HCT116 (cell line): ENCODE data around the gene WNT8B. TPM values are rescaled to one million over a fixed set of nuclear protein-coding genes. Genes with fewer than 3 reads are reported as not detected.

Source experiments
- ATAC-seq: fragments of 200-7000 bp; cut with Tn5 transposase; 2 replicates; pipeline ENCODE4 v1.9.1; 2020; ENCODE audit warnings: mild to moderate bottlenecking, moderate library complexity
- BruUV-seq: library from RNA; stranded (reverse); fragments of 400-500 nt; replicated peaks from 2 replicates; lab custom pipeline; 2021; lab: Mats Ljungman, UMichigan
- CTCF ChIA-PET: fragments of 300-600 bp; sonication (Branson Sonifier 250); formaldehyde crosslinking; loops from one replicate; lab custom pipeline; 2021; ENCODE audit warnings: antibody characterized with exemption; lab: Charles Lee
- POLR2A ChIA-PET: fragments of 300-600, 350-600 bp; sonication (Branson Sonifier 250); formaldehyde crosslinking; loops from one replicate; lab custom pipeline; 2021; ENCODE audit warnings: antibody characterized with exemption; lab: Charles Lee
- RAD21 ChIA-PET, 2 experiments: fragments of 300-600 bp; sonication (Branson Sonifier 250); formaldehyde crosslinking; loops; one replicate each; lab custom pipeline; 2023; ENCODE audit warnings: low total read pairs in 2 of 2; ENCODE audit not compliant: uncharacterized antibody in 2 of 2, unreplicated experiment in 2 of 2, low non-redundant PET in 1 of 2; lab: Charles Lee
- DNase-seq: peaks from one replicate; pipeline ENCODE4 v3.0.0-alpha.2; 2010; ENCODE audit warnings: low read depth, low spot score
- H2AFZ ChIP-seq: fragments of 200-600 bp; shearing (Covaris generic), sonication (generic); 2 replicates; pipeline ENCODE4 v1.6.1; 2017; ENCODE audit warnings: low read depth, mixed run types, mixed read lengths, antibody characterized with exemption, low read length; ENCODE audit not compliant: poor library complexity, severe bottlenecking
- H3K27ac ChIP-seq: 2 replicates; pipeline ENCODE4 v1.5.1; 2012; ENCODE audit warnings: low read depth, low read length
- H3K27me3 ChIP-seq: fragments of 200-600 bp; sonication (generic); 2 replicates; pipeline ENCODE4 v1.6.1; 2016; ENCODE audit warnings: mixed run types, low read length, mixed read lengths; ENCODE audit not compliant: insufficient read depth
- H3K36me3 ChIP-seq, 2 experiments: fragments of 200-500 bp in 1 of 2; fragments of 200-600 bp in 1 of 2; sonication (Bioruptor generic) in 1 of 2; sonication (generic) in 1 of 2; 2 replicates each; pipeline versions ENCODE4 v1.5.1 to v1.6.1; 2014 to 2016; ENCODE audit warnings: low read length in 2 of 2, inconsistent platforms in 1 of 2, mixed read lengths in 1 of 2, mixed run types in 1 of 2; ENCODE audit not compliant: insufficient read depth in 2 of 2, control insufficient read depth in 1 of 2
- H3K4me1 ChIP-seq, 2 experiments: fragments of 200-600 bp in 1 of 2; sonication (generic) in 1 of 2; 2 replicates each; pipeline versions ENCODE4 v1.5.1 to v1.6.1; 2012 to 2017; ENCODE audit warnings: low read length in 2 of 2, inconsistent platforms in 1 of 2, mild to moderate bottlenecking in 1 of 2, mixed read lengths in 1 of 2, mixed run types in 1 of 2, moderate library complexity in 1 of 2; ENCODE audit not compliant: insufficient read depth in 2 of 2, control insufficient read depth in 1 of 2
- H3K4me2 ChIP-seq: fragments of 200-600 bp; sonication (generic); 2 replicates; pipeline ENCODE4 v1.6.1; 2017; ENCODE audit warnings: mixed run types, low read length, mixed read lengths
- H3K4me3 ChIP-seq, 2 experiments: fragments of 200-600 bp in 1 of 2; sonication (generic) in 1 of 2; replicated peaks in 1 of 2; 2 replicates each; pipeline ENCODE4 v1.5.1; 2011 to 2016; ENCODE audit warnings: low read length in 2 of 2, control low read depth in 1 of 2, low read depth in 1 of 2, mild to moderate bottlenecking in 1 of 2, mixed read lengths in 1 of 2, mixed run types in 1 of 2
- H3K79me2 ChIP-seq: fragments of 200-600 bp; sonication (generic); 2 replicates; pipeline ENCODE4 v1.6.1; 2017; ENCODE audit warnings: mild to moderate bottlenecking, mixed run types, low read length, moderate library complexity, mixed read lengths; ENCODE audit not compliant: insufficient read depth
- H3K9ac ChIP-seq: fragments of 200-600 bp; sonication (generic); 2 replicates; pipeline ENCODE4 v1.6.1; 2016; ENCODE audit warnings: low read length, mixed read lengths
- H3K9me2 ChIP-seq: fragments of 200-600 bp; sonication (generic), shearing (Covaris generic); 2 replicates; pipeline ENCODE4 v1.6.1; 2017; ENCODE audit warnings: mixed run types, mild to moderate bottlenecking, moderate library complexity; ENCODE audit not compliant: insufficient read depth
- H3K9me3 ChIP-seq, 2 experiments: fragments of 200-500 bp in 1 of 2; fragments of 200-600 bp in 1 of 2; sonication (Bioruptor generic) in 1 of 2; sonication (generic) in 1 of 2; 2 replicates each; pipeline ENCODE4 v1.6.1; 2014 to 2017; ENCODE audit warnings: low read length in 2 of 2, mixed read lengths in 2 of 2, inconsistent platforms in 1 of 2, low read depth in 1 of 2, mild to moderate bottlenecking in 1 of 2, mixed run types in 1 of 2, moderate library complexity in 1 of 2; ENCODE audit not compliant: control insufficient read depth in 1 of 2, insufficient read depth in 1 of 2
- H4K20me1 ChIP-seq: fragments of 200-600 bp; sonication (generic), shearing (Covaris generic); 2 replicates; pipeline ENCODE4 v1.6.1; 2017; ENCODE audit warnings: mixed run types, mild to moderate bottlenecking, moderate library complexity; ENCODE audit not compliant: insufficient read depth
- CBX3 ChIP-seq: IDR thresholded peaks from 2 replicates; pipeline ENCODE4 v1.6.1; 2012; ENCODE audit warnings: low read depth
- CEBPB ChIP-seq: IDR thresholded peaks from 2 replicates; pipeline ENCODE4 v1.6.1; 2012; ENCODE audit warnings: low read depth
- EGR1 ChIP-seq: IDR thresholded peaks from 2 replicates; pipeline ENCODE4 v1.6.1; 2012; ENCODE audit warnings: low read depth
- ELF1 ChIP-seq: IDR thresholded peaks from 2 replicates; pipeline ENCODE4 v1.6.1; 2012; ENCODE audit warnings: low read depth, borderline replicate concordance
- EZH2 ChIP-seq: fragments of 200-600 bp; sonication (generic); IDR thresholded peaks from 2 replicates; pipeline ENCODE4 v1.6.1; 2017; ENCODE audit warnings: antibody characterized with exemption, mixed run types
- FOSL1 ChIP-seq: IDR thresholded peaks from 2 replicates; pipeline ENCODE4 v1.6.1; 2012; ENCODE audit warnings: low read depth
- POLR2A ChIP-seq: IDR thresholded peaks from 2 replicates; pipeline ENCODE4 v1.7.0; 2011; ENCODE audit warnings: borderline replicate concordance; ENCODE audit not compliant: insufficient read depth, insufficient read length; ENCODE audit errors: extremely low read depth
- POLR2AphosphoS5 ChIP-seq: IDR thresholded peaks from 2 replicates; pipeline ENCODE4 v1.6.1; 2011; ENCODE audit warnings: mild to moderate bottlenecking, low read depth, low read length, moderate library complexity
- RAD21 ChIP-seq: IDR thresholded peaks from 2 replicates; pipeline ENCODE4 v1.6.1; 2012; ENCODE audit warnings: low read depth, mild to moderate bottlenecking
- SIN3A ChIP-seq: IDR thresholded peaks from 2 replicates; pipeline ENCODE4 v1.6.1; 2012; ENCODE audit warnings: low read depth
- SP1 ChIP-seq: IDR thresholded peaks from 2 replicates; pipeline ENCODE4 v1.6.1; 2012; ENCODE audit warnings: low read depth
- TCF7L2 ChIP-seq: IDR thresholded peaks from 2 replicates; pipeline ENCODE4 v1.7.0; 2011; ENCODE audit warnings: borderline replicate concordance, inconsistent platforms; ENCODE audit not compliant: insufficient read depth, insufficient read length; ENCODE audit errors: extremely low read depth
- YY1 ChIP-seq: IDR thresholded peaks from 2 replicates; pipeline ENCODE4 v1.6.1; 2011; ENCODE audit warnings: low read length, low read depth, moderate library complexity, mild to moderate bottlenecking; ENCODE audit not compliant: insufficient replicate concordance; ENCODE audit errors: extremely low read depth
- ZNF274 ChIP-seq: fragments of 200-500 bp; sonication (Bioruptor generic); IDR thresholded peaks from 2 replicates; pipeline ENCODE4 v1.6.1; 2014; ENCODE audit warnings: mild to moderate bottlenecking, low read depth, low read length, inconsistent platforms
- intact Hi-C: fragments of 100-400 bp; cut with micrococcal nuclease; formaldehyde crosslinking; loops from 2 replicates; pipeline ENCODE4 v1.10.0; 2022
- total RNA-seq: library from RNA; stranded (reverse); gene quantifications from one replicate; pipeline ENCODE4 v1.2.1, GENCODE V29; 2021; ENCODE audit not compliant: unreplicated experiment
- TF ChIP-seq, protein P1 (sequence below): IDR thresholded peaks from 2 replicates; pipeline ENCODE4 v1.6.1; 2011; ENCODE audit warnings: mild to moderate bottlenecking, low read length, moderate library complexity; ENCODE audit not compliant: insufficient replicate concordance; ENCODE audit errors: extremely low read depth
- TF ChIP-seq, protein P2 (sequence below), 3 experiments: fragments of 200-600 bp in 1 of 3; sonication (generic) in 1 of 3; IDR thresholded peaks in 2 of 3; conservative IDR thresholded peaks in 1 of 3; 2 replicates each; pipeline ENCODE4 v1.5.1; 2012 to 2017; ENCODE audit warnings: low read depth in 2 of 3, low read length in 2 of 3, antibody characterized with exemption in 1 of 3, borderline replicate concordance in 1 of 3, control low read depth in 1 of 3, mild to moderate bottlenecking in 1 of 3, mixed read lengths in 1 of 3, mixed run types in 1 of 3, moderate library complexity in 1 of 3; ENCODE audit not compliant: insufficient read depth in 1 of 3
- TF ChIP-seq, protein P3 (sequence below): IDR thresholded peaks from 2 replicates; pipeline ENCODE4 v1.6.1; 2012; ENCODE audit warnings: low read depth
- TF ChIP-seq, protein P4 (sequence below): IDR thresholded peaks from 2 replicates; pipeline ENCODE4 v1.6.1; 2012
- TF ChIP-seq, protein P5 (sequence below): IDR thresholded peaks from 2 replicates; pipeline ENCODE4 v1.6.1; 2012

The WNT8B gene
- total RNA-seq, 1 experiment from 2014 or later: not detected

DNA sequence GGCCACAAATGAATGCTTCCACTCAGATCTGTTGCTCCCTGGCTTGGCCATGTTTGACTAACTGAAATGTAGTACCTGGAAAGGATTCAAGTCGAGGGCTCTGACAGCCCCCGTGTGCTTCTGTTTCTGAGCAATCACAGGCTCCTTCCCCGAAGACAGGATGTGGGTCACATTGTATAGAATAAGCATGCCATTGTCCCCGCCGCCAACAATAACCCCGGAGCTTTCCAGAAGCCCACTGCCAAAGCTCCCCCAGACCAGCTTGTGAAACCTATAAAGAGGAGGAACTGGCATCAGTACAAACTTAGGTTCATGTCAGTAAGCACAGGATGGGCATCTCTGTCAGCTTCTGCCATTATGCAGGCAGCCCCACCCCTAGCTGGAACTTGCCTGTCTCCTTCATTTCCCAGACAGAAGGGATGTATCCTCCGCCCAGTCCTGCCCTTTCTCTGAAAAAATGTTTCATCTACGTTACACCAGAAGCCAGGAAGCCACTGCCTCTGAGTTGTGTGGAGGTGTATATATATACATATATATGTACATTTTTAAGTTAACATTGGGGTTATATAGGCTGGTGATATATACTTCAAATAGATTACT lies 46.5 kb downstream of the WNT8B start:
- H3K4me1 ChIP-seq: peaks cover 0 to 4% of the 10 kb centered on the region in 2 experiments; a peak in 1 of 4 replicates
- H3K27ac ChIP-seq: no peak overlapping the region
- H2AFZ ChIP-seq: no peak overlapping the region
- H3K79me2 ChIP-seq: no peaks in the 10 kb centered on the region
- H3K9me3 ChIP-seq: no peaks in the 10 kb centered on the region
- no peak for ATAC-seq
- H3K9ac ChIP-seq: no peak overlapping the region
- ChIA-PET CTCF (interaction anchor here (0.6 to 2.7 kb wide), 26 partner anchors 8 to 664 kb away, joined by 3 to 30 read pairs (median 6); partner anchors contain the start of genes HIF1AN and SCD), RAD21 (interaction anchor here (0.6 to 1.1 kb wide), 6 partner anchors 9 to 369 kb away, joined by 3 to 7 read pairs (median 4); partner anchors contain the start of gene SCD (in 1 of the 2)), POLR2A (interaction anchor here (1.5 kb wide), 1 partner anchor 26 kb away, joined by 4 read pairs; the partner anchor contains the start of gene HIF1AN)
- peaks cover 24 to 35% of the 10 kb centered on the region in 2 experiments; a peak in 3 of 4 replicates for H3K36me3 ChIP-seq
- no peaks in the 10 kb centered on the region for H3K27me3 ChIP-seq
- DNase-seq: no peak
- BruUV-seq: no TSS peak
- intact Hi-C loops: loop anchor here (2.0 kb wide), 1 partner anchor 369 kb away; no protein-coding TSS in a partner anchor
- no peaks in the 10 kb centered on the region for H4K20me1 ChIP-seq
- H3K4me3 ChIP-seq: no peak overlapping the region
- H3K4me2 ChIP-seq: no peak overlapping the region
- H3K9me2 ChIP-seq: no peaks in the 10 kb centered on the region
- TF ChIP-seq SIN3A: no peak
- TF ChIP-seq EZH2: no peak
- no peak for TF ChIP-seq FOSL1
- no peak for TF ChIP-seq RAD21
- TF ChIP-seq, protein P1, sequence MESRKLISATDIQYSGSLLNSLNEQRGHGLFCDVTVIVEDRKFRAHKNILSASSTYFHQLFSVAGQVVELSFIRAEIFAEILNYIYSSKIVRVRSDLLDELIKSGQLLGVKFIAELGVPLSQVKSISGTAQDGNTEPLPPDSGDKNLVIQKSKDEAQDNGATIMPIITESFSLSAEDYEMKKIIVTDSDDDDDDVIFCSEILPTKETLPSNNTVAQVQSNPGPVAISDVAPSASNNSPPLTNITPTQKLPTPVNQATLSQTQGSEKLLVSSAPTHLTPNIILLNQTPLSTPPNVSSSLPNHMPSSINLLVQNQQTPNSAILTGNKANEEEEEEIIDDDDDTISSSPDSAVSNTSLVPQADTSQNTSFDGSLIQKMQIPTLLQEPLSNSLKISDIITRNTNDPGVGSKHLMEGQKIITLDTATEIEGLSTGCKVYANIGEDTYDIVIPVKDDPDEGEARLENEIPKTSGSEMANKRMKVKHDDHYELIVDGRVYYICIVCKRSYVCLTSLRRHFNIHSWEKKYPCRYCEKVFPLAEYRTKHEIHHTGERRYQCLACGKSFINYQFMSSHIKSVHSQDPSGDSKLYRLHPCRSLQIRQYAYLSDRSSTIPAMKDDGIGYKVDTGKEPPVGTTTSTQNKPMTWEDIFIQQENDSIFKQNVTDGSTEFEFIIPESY: no peak
- TF ChIP-seq, protein P2, sequence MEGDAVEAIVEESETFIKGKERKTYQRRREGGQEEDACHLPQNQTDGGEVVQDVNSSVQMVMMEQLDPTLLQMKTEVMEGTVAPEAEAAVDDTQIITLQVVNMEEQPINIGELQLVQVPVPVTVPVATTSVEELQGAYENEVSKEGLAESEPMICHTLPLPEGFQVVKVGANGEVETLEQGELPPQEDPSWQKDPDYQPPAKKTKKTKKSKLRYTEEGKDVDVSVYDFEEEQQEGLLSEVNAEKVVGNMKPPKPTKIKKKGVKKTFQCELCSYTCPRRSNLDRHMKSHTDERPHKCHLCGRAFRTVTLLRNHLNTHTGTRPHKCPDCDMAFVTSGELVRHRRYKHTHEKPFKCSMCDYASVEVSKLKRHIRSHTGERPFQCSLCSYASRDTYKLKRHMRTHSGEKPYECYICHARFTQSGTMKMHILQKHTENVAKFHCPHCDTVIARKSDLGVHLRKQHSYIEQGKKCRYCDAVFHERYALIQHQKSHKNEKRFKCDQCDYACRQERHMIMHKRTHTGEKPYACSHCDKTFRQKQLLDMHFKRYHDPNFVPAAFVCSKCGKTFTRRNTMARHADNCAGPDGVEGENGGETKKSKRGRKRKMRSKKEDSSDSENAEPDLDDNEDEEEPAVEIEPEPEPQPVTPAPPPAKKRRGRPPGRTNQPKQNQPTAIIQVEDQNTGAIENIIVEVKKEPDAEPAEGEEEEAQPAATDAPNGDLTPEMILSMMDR (IDR thresholded peaks at IDR 0.05 in 2 of 3, conservative IDR thresholded peaks at IDR 0.05 in 1 of 3; ENCODE audit: borderline replicate concordance in 1 of 3, insufficient read depth in 1 of 3, low read depth in 2 of 3, low read length in 2 of 3): no peak
- no peak for TF ChIP-seq EGR1
- TF ChIP-seq, protein P3, sequence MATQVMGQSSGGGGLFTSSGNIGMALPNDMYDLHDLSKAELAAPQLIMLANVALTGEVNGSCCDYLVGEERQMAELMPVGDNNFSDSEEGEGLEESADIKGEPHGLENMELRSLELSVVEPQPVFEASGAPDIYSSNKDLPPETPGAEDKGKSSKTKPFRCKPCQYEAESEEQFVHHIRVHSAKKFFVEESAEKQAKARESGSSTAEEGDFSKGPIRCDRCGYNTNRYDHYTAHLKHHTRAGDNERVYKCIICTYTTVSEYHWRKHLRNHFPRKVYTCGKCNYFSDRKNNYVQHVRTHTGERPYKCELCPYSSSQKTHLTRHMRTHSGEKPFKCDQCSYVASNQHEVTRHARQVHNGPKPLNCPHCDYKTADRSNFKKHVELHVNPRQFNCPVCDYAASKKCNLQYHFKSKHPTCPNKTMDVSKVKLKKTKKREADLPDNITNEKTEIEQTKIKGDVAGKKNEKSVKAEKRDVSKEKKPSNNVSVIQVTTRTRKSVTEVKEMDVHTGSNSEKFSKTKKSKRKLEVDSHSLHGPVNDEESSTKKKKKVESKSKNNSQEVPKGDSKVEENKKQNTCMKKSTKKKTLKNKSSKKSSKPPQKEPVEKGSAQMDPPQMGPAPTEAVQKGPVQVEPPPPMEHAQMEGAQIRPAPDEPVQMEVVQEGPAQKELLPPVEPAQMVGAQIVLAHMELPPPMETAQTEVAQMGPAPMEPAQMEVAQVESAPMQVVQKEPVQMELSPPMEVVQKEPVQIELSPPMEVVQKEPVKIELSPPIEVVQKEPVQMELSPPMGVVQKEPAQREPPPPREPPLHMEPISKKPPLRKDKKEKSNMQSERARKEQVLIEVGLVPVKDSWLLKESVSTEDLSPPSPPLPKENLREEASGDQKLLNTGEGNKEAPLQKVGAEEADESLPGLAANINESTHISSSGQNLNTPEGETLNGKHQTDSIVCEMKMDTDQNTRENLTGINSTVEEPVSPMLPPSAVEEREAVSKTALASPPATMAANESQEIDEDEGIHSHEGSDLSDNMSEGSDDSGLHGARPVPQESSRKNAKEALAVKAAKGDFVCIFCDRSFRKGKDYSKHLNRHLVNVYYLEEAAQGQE: no peak
- TF ChIP-seq, protein P4, sequence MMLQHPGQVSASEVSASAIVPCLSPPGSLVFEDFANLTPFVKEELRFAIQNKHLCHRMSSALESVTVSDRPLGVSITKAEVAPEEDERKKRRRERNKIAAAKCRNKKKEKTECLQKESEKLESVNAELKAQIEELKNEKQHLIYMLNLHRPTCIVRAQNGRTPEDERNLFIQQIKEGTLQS: no peak
- TF ChIP-seq ELF1: no peak
- TF ChIP-seq, protein P5, sequence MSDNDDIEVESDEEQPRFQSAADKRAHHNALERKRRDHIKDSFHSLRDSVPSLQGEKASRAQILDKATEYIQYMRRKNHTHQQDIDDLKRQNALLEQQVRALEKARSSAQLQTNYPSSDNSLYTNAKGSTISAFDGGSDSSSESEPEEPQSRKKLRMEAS: no peak
- TF ChIP-seq TCF7L2: no peak
- no peak for TF ChIP-seq POLR2A
- TF ChIP-seq ZNF274: no peak
- no peak for TF ChIP-seq POLR2AphosphoS5
- no peak for TF ChIP-seq CBX3
- TF ChIP-seq YY1: no peak
- TF ChIP-seq CEBPB: no peak
- no peak for TF ChIP-seq SP1
